Astrocyte (in vitro differentiated cells and primary cell): ENCODE results near the gene PSG4.
"Not testable (repeated sequence)": the region's sequence is repeated elsewhere in the genome, so short reads cannot be mapped to it uniquely, and the experiment has no call there.

Experiments used
- EZH2 ChIP-seq: IDR thresholded peaks from 2 replicates; pipeline ENCODE4 v1.6.1; 2012; ENCODE audit warnings: mild to moderate bottlenecking, low read length, inconsistent platforms; ENCODE audit not compliant: insufficient read depth
- TF ChIP-seq, protein P1 (sequence below): IDR thresholded peaks from 2 replicates; pipeline ENCODE4 v1.5.1; 2011; ENCODE audit warnings: low read depth, mild to moderate bottlenecking, inconsistent platforms, low read length, moderate library complexity; ENCODE audit not compliant: insufficient read depth

DNA sequence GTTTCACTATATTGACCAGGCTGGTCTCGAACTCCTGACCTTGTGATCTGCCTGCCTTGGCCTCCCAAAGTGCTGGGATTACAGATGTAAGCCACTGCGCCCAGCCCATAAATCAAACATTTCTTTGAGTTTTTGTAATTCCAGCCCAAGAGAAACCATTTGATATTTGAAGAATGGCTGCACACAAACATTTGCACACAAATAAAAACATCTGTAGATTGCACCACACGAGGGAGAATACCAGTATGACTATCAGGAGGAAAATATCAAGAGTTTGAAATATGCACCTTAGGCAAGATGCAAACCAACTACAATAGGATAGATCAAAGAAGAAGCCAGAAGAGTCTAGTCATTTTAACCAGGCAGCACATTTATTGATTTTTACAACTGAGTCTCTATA lies 39.5 kb downstream of the PSG4 start:
- TF ChIP-seq, protein P1, sequence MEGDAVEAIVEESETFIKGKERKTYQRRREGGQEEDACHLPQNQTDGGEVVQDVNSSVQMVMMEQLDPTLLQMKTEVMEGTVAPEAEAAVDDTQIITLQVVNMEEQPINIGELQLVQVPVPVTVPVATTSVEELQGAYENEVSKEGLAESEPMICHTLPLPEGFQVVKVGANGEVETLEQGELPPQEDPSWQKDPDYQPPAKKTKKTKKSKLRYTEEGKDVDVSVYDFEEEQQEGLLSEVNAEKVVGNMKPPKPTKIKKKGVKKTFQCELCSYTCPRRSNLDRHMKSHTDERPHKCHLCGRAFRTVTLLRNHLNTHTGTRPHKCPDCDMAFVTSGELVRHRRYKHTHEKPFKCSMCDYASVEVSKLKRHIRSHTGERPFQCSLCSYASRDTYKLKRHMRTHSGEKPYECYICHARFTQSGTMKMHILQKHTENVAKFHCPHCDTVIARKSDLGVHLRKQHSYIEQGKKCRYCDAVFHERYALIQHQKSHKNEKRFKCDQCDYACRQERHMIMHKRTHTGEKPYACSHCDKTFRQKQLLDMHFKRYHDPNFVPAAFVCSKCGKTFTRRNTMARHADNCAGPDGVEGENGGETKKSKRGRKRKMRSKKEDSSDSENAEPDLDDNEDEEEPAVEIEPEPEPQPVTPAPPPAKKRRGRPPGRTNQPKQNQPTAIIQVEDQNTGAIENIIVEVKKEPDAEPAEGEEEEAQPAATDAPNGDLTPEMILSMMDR, result not testable (repeated sequence)
- not testable (repeated sequence) for TF ChIP-seq EZH2
